Measurements from ENCODE around the gene RBM10. TPM values are rescaled to one million over a fixed set of nuclear protein-coding genes. Genes with fewer than 3 reads are reported as not detected.

Gene RBM10
- total and polyA plus RNA-seq, 2 of the 13 experiments (the other 11 are each of a cell fraction or from before 2014, with no cell fraction given), result 15.9 to 43.1 TPM

DNA sequence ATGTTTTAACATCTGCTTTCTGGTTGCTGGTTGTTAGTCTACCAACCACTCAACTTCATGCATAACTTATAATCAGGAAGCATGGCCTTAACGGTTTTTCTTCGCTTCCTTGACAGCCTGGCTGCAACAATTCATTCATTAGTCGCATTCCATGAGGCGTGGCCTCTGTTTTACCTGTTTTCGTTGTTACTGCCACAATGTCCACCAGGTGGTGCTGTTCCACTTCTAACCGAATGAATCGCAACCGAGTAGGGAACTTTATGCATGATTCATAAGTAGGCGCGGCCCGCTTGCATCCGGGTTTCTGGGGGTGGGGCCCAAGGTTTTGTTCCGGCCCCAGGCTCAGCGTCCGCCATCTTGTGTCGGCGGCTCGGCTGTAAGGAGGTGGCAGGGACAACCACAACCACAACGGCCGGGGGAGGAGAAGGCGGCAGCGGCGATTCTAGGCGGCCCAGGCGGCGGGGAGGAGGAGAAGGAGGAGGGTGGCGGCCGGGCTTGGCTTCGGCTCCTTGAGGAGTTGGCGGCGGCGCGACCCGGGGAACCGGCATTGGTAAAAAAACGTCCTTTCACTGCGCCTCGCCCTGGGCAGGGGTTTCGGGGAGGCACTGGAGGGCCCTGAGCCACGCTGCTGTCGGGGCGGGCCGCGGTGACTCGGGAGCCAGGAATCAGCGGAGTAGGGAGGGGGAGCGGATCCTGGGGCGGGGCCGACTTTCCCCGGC lies 48.6 kb downstream of the RBM10 start, which contains the start of gene UBA1 (continued):
- TF ChIP-seq HOXA3 (CRISPR knock-in tag; IDR thresholded peaks at IDR 0.05) (peak; percentile 78; the same call in 1 of the 2 replicates), ZFP36L2 (CRISPR knock-in tag; IDR thresholded peaks at IDR 0.05) (no peak), REPIN1 (CRISPR knock-in tag; IDR thresholded peaks at IDR 0.05; ENCODE audit: borderline replicate concordance, low read depth) (peak; percentile 40; the same call in 1 of the 2 replicates), ZNF749 (CRISPR knock-in tag; IDR thresholded peaks at IDR 0.05; ENCODE audit: borderline replicate concordance) (no peak), ZNF878 (CRISPR knock-in tag; IDR thresholded peaks at IDR 0.05) (no peak), NFKBIZ (CRISPR knock-in tag; IDR thresholded peaks at IDR 0.05) (no peak), NCOA2 (CRISPR knock-in tag; IDR thresholded peaks at IDR 0.05) (no peak), EHMT2 (IDR thresholded peaks at IDR 0.05; ENCODE audit: borderline replicate concordance, low read depth, low read length) (no peak), ERF (CRISPR knock-in tag; IDR thresholded peaks at IDR 0.05) (peak; percentile 33; the same call in 1 of the 2 replicates), ZNF232 (CRISPR knock-in tag; IDR thresholded peaks at IDR 0.05; ENCODE audit: borderline replicate concordance) (no peak), JDP2 (CRISPR knock-in tag; IDR thresholded peaks at IDR 0.05; ENCODE audit: borderline replicate concordance) (no peak), TBX2 (CRISPR knock-in tag; IDR thresholded peaks at IDR 0.05; ENCODE audit: borderline replicate concordance) (no peak)
- TF ChIP-seq, protein P1, sequence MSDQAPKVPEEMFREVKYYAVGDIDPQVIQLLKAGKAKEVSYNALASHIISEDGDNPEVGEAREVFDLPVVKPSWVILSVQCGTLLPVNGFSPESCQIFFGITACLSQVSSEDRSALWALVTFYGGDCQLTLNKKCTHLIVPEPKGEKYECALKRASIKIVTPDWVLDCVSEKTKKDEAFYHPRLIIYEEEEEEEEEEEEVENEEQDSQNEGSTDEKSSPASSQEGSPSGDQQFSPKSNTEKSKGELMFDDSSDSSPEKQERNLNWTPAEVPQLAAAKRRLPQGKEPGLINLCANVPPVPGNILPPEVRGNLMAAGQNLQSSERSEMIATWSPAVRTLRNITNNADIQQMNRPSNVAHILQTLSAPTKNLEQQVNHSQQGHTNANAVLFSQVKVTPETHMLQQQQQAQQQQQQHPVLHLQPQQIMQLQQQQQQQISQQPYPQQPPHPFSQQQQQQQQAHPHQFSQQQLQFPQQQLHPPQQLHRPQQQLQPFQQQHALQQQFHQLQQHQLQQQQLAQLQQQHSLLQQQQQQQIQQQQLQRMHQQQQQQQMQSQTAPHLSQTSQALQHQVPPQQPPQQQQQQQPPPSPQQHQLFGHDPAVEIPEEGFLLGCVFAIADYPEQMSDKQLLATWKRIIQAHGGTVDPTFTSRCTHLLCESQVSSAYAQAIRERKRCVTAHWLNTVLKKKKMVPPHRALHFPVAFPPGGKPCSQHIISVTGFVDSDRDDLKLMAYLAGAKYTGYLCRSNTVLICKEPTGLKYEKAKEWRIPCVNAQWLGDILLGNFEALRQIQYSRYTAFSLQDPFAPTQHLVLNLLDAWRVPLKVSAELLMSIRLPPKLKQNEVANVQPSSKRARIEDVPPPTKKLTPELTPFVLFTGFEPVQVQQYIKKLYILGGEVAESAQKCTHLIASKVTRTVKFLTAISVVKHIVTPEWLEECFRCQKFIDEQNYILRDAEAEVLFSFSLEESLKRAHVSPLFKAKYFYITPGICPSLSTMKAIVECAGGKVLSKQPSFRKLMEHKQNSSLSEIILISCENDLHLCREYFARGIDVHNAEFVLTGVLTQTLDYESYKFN (CRISPR knock-in tag; conservative IDR thresholded peaks at IDR 0.05), result peak; percentile 22; the same call in 1 of the 2 replicates
- TF ChIP-seq, protein P2, sequence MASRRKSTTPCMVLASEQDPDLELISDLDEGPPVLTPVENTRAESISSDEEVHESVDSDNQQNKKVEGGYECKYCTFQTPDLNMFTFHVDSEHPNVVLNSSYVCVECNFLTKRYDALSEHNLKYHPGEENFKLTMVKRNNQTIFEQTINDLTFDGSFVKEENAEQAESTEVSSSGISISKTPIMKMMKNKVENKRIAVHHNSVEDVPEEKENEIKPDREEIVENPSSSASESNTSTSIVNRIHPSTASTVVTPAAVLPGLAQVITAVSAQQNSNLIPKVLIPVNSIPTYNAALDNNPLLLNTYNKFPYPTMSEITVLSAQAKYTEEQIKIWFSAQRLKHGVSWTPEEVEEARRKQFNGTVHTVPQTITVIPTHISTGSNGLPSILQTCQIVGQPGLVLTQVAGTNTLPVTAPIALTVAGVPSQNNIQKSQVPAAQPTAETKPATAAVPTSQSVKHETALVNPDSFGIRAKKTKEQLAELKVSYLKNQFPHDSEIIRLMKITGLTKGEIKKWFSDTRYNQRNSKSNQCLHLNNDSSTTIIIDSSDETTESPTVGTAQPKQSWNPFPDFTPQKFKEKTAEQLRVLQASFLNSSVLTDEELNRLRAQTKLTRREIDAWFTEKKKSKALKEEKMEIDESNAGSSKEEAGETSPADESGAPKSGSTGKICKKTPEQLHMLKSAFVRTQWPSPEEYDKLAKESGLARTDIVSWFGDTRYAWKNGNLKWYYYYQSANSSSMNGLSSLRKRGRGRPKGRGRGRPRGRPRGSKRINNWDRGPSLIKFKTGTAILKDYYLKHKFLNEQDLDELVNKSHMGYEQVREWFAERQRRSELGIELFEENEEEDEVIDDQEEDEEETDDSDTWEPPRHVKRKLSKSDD (CRISPR knock-in tag; IDR thresholded peaks at IDR 0.05; ENCODE audit: low read depth), result no peak
- TF ChIP-seq, protein P3, sequence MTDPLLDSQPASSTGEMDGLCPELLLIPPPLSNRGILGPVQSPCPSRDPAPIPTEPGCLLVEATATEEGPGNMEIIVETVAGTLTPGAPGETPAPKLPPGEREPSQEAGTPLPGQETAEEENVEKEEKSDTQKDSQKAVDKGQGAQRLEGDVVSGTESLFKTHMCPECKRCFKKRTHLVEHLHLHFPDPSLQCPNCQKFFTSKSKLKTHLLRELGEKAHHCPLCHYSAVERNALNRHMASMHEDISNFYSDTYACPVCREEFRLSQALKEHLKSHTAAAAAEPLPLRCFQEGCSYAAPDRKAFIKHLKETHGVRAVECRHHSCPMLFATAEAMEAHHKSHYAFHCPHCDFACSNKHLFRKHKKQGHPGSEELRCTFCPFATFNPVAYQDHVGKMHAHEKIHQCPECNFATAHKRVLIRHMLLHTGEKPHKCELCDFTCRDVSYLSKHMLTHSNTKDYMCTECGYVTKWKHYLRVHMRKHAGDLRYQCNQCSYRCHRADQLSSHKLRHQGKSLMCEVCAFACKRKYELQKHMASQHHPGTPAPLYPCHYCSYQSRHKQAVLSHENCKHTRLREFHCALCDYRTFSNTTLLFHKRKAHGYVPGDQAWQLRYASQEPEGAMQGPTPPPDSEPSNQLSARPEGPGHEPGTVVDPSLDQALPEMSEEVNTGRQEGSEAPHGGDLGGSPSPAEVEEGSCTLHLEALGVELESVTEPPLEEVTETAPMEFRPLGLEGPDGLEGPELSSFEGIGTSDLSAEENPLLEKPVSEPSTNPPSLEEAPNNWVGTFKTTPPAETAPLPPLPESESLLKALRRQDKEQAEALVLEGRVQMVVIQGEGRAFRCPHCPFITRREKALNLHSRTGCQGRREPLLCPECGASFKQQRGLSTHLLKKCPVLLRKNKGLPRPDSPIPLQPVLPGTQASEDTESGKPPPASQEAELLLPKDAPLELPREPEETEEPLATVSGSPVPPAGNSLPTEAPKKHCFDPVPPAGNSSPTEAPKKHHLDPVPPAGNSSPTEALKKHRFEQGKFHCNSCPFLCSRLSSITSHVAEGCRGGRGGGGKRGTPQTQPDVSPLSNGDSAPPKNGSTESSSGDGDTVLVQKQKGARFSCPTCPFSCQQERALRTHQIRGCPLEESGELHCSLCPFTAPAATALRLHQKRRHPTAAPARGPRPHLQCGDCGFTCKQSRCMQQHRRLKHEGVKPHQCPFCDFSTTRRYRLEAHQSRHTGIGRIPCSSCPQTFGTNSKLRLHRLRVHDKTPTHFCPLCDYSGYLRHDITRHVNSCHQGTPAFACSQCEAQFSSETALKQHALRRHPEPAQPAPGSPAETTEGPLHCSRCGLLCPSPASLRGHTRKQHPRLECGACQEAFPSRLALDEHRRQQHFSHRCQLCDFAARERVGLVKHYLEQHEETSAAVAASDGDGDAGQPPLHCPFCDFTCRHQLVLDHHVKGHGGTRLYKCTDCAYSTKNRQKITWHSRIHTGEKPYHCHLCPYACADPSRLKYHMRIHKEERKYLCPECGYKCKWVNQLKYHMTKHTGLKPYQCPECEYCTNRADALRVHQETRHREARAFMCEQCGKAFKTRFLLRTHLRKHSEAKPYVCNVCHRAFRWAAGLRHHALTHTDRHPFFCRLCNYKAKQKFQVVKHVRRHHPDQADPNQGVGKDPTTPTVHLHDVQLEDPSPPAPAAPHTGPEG (CRISPR knock-in tag; IDR thresholded peaks at IDR 0.05), result no peak
- TF ChIP-seq, protein P4, sequence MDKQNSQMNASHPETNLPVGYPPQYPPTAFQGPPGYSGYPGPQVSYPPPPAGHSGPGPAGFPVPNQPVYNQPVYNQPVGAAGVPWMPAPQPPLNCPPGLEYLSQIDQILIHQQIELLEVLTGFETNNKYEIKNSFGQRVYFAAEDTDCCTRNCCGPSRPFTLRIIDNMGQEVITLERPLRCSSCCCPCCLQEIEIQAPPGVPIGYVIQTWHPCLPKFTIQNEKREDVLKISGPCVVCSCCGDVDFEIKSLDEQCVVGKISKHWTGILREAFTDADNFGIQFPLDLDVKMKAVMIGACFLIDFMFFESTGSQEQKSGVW (CRISPR knock-in tag; IDR thresholded peaks at IDR 0.05; ENCODE audit: borderline replicate concordance), result no peak

All from HepG2 (cell line).